Neural cell (in vitro differentiated cells): Measurements from ENCODE around the gene GSG1L. TPM values are rescaled to one million over a fixed set of nuclear protein-coding genes. Genes with fewer than 3 reads are reported as not detected.

Experiments
- H2AFZ ChIP-seq: fragments of 200-600, 300-800 bp; sonication (generic), shearing (Covaris generic); 2 replicates; pipeline ENCODE4 v1.6.0; 2014; ENCODE audit warnings: low read depth, mild to moderate bottlenecking, antibody characterized with exemption, low read length, moderate library complexity
- H3F3A ChIP-seq: fragments of 200-600 bp; shearing (Covaris generic); 2 replicates; pipeline ENCODE4 v1.6.1; 2016; ENCODE audit warnings: mild to moderate bottlenecking, moderate library complexity, mixed read lengths, antibody characterized with exemption, low read length; ENCODE audit not compliant: insufficient read depth, poor library complexity, severe bottlenecking
- H3K27ac ChIP-seq: fragments of 200-600, 300-800 bp; sonication (generic), shearing (Covaris generic); 2 replicates; pipeline ENCODE4 v1.5.1; 2014; ENCODE audit warnings: mild to moderate bottlenecking, low read length, moderate library complexity
- H3K27me3 ChIP-seq: fragments of 300-800, 200-600 bp; sonication (generic), shearing (Covaris generic); 2 replicates; pipeline ENCODE4 v1.6.0; 2014; ENCODE audit warnings: mild to moderate bottlenecking, low read depth, low read length, moderate library complexity; ENCODE audit not compliant: insufficient read depth
- H3K36me3 ChIP-seq: fragments of 300-800, 200-600 bp; sonication (generic), shearing (Covaris generic); 2 replicates; pipeline ENCODE4 v1.5.1; 2014; ENCODE audit warnings: mild to moderate bottlenecking, antibody characterized with exemption, low read length, moderate library complexity; ENCODE audit not compliant: insufficient read depth
- H3K4me2 ChIP-seq: fragments of 300-800, 200-600 bp; sonication (generic), shearing (Covaris generic); 2 replicates; pipeline ENCODE4 v1.6.0; 2014; ENCODE audit warnings: mild to moderate bottlenecking, low read length
- H3K4me3 ChIP-seq: fragments of 300-800, 200-600 bp; sonication (generic), shearing (Covaris generic); 2 replicates; pipeline ENCODE4 v1.5.1; 2014; ENCODE audit warnings: mild to moderate bottlenecking, low read length, moderate library complexity
- H3K79me2 ChIP-seq: fragments of 200-600 bp; shearing (Covaris generic); replicated peaks from 2 replicates; pipeline ENCODE4 v1.6.0; 2014; ENCODE audit warnings: mild to moderate bottlenecking, low read length, moderate library complexity; ENCODE audit not compliant: insufficient read depth
- H3K9ac ChIP-seq: fragments of 300-800, 200-600 bp; sonication (generic), shearing (Covaris generic); 2 replicates; pipeline ENCODE4 v1.6.1; 2016; ENCODE audit warnings: mild to moderate bottlenecking, low read length, mixed read lengths
- H3K9me2 ChIP-seq: fragments of 200-600 bp; shearing (Covaris generic); 2 replicates; pipeline ENCODE4 v1.6.1; 2016; ENCODE audit warnings: mild to moderate bottlenecking, low read length, mixed read lengths; ENCODE audit not compliant: insufficient read depth
- H3K9me3 ChIP-seq: fragments of 200-600, 300-800 bp; sonication (generic), shearing (Covaris generic); 2 replicates; pipeline ENCODE4 v1.6.1; 2016; ENCODE audit warnings: mild to moderate bottlenecking, mixed run types, low read length, moderate library complexity, mixed read lengths
- H4K20me1 ChIP-seq: fragments of 200-600 bp; shearing (Covaris generic); 2 replicates; pipeline ENCODE4 v1.6.1; 2016; ENCODE audit warnings: mild to moderate bottlenecking, mixed run types; ENCODE audit not compliant: insufficient read depth
- EP300 ChIP-seq: fragments of 450-650 bp; conservative IDR thresholded peaks from 2 replicates; pipeline ENCODE4 v1.6.1; 2014; ENCODE audit warnings: antibody characterized with exemption, mild to moderate bottlenecking, moderate library complexity; ENCODE audit not compliant: poor library complexity, severe bottlenecking
- EZH2 ChIP-seq: fragments of 200-600, 300-800 bp; shearing (Covaris generic), sonication (generic); IDR thresholded peaks from 2 replicates; pipeline ENCODE4 v1.6.1; 2014; ENCODE audit warnings: antibody characterized with exemption, low read length, borderline replicate concordance, mild to moderate bottlenecking; ENCODE audit not compliant: insufficient read depth, poor library complexity, severe bottlenecking
- MXI1 ChIP-seq: fragments of 450-650 bp; conservative IDR thresholded peaks from 2 replicates; pipeline ENCODE4 v1.6.1; 2014; ENCODE audit warnings: antibody characterized with exemption, mild to moderate bottlenecking; ENCODE audit not compliant: poor library complexity, severe bottlenecking
- POLR2AphosphoS5 ChIP-seq: IDR thresholded peaks from 2 replicates; pipeline ENCODE4 v1.6.1; 2012
- RAD21 ChIP-seq: fragments of 450-650 bp; conservative IDR thresholded peaks from 2 replicates; pipeline ENCODE4 v1.6.1; 2014; ENCODE audit warnings: antibody characterized with exemption, mild to moderate bottlenecking, moderate library complexity
- SMC3 ChIP-seq: fragments of 450-650 bp; conservative IDR thresholded peaks from 2 replicates; pipeline ENCODE4 v1.6.1; 2014; ENCODE audit warnings: antibody characterized with exemption, mild to moderate bottlenecking, moderate library complexity; ENCODE audit not compliant: poor library complexity
- TAF1 ChIP-seq: IDR thresholded peaks from 2 replicates; pipeline ENCODE4 v1.6.1; 2012; ENCODE audit warnings: low read depth
- polyA plus RNA-seq: library from polyadenylated mRNA; depleted of rRNA; stranded (reverse); fragments of >200 nt; gene quantifications from 2 replicates; pipeline ENCODE4 v1.2.3, GENCODE V29; 2014
- TF ChIP-seq, protein P1 (sequence below): IDR thresholded peaks from 2 replicates; pipeline ENCODE4 v1.6.1; 2012; ENCODE audit warnings: borderline replicate concordance
- TF ChIP-seq, protein P2 (sequence below): fragments of 450-650 bp; IDR thresholded peaks from 2 replicates; pipeline ENCODE4 v1.5.1; 2014; ENCODE audit warnings: antibody characterized with exemption, mild to moderate bottlenecking, moderate library complexity; ENCODE audit not compliant: poor library complexity, severe bottlenecking

Gene GSG1L
- polyA plus RNA-seq, 1 donor from 2014 or later: 0.85 TPM

DNA sequence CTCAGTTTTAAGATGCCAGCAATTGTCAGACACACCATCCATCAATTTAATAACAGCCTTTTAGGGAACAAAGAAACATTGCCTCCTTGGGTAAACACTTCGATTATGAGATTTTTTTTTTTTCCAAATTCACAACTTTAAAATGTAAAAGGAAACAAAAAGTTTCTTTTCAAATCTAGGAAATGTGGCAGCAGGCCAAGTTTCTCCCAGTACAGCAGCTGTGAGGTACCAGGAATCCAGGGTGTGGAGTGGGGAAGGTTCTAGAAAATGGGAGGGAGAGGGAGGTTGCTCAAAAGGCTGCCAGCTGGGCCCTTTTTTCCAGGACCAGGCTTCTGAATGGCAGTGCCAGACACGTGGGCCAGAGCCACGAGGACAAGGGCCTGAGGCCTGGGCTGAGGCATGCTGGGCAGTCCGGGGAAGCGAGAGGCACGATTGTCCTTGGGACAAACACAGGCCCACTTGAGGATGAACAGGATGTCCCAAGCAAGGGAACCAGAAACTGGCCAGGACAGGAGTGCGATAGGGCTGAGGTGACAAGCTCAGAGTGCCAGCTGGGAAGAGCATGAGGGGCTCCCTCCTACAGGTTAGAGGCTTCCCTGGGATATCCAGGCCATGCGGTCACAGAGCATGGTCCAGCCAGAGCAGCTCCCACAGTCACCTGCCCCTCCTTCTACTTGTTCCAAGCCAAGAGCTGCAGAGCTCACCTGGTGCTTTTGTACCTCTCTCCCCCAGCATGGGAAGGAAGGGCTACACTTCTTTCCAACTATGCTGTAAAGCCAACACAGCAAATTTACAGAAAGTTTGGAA is 298.4 kb downstream of the GSG1L start:
- peaks cover 17% of the 10 kb centered on the region for H3K36me3 ChIP-seq

DNA sequence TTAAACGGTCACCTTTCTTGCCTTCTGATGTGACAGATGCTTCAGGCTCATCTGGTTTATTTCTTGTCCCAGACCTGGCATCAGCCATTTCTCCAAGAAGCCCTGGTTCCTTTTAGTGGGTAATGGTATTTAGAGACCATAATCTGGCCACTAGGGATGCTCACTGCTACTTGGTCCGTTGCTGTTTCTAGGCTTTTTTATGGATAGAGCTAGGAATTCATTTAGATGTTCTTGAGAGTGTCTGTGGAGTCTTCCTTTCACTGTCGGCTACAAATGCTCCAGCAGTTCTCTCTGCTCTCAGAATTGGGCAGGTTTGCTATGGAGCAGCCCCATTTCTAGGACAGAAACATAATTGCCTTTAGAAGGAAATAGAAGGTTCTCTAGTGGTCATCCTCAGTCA is 299.1 kb downstream of the GSG1L start:
- H3K9ac ChIP-seq: no peak overlapping the region
- no peaks in the 10 kb centered on the region for H3K79me2 ChIP-seq
- H2AFZ ChIP-seq: no peak overlapping the region
- TF ChIP-seq MXI1: no peak
- TF ChIP-seq, protein P1, sequence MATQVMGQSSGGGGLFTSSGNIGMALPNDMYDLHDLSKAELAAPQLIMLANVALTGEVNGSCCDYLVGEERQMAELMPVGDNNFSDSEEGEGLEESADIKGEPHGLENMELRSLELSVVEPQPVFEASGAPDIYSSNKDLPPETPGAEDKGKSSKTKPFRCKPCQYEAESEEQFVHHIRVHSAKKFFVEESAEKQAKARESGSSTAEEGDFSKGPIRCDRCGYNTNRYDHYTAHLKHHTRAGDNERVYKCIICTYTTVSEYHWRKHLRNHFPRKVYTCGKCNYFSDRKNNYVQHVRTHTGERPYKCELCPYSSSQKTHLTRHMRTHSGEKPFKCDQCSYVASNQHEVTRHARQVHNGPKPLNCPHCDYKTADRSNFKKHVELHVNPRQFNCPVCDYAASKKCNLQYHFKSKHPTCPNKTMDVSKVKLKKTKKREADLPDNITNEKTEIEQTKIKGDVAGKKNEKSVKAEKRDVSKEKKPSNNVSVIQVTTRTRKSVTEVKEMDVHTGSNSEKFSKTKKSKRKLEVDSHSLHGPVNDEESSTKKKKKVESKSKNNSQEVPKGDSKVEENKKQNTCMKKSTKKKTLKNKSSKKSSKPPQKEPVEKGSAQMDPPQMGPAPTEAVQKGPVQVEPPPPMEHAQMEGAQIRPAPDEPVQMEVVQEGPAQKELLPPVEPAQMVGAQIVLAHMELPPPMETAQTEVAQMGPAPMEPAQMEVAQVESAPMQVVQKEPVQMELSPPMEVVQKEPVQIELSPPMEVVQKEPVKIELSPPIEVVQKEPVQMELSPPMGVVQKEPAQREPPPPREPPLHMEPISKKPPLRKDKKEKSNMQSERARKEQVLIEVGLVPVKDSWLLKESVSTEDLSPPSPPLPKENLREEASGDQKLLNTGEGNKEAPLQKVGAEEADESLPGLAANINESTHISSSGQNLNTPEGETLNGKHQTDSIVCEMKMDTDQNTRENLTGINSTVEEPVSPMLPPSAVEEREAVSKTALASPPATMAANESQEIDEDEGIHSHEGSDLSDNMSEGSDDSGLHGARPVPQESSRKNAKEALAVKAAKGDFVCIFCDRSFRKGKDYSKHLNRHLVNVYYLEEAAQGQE: no peak
- no peak for TF ChIP-seq TAF1
- no peak for TF ChIP-seq SMC3
- TF ChIP-seq EP300: no peak
- TF ChIP-seq EZH2: no peak
- no peak for TF ChIP-seq POLR2AphosphoS5
- TF ChIP-seq RAD21: no peak
- TF ChIP-seq, protein P2, sequence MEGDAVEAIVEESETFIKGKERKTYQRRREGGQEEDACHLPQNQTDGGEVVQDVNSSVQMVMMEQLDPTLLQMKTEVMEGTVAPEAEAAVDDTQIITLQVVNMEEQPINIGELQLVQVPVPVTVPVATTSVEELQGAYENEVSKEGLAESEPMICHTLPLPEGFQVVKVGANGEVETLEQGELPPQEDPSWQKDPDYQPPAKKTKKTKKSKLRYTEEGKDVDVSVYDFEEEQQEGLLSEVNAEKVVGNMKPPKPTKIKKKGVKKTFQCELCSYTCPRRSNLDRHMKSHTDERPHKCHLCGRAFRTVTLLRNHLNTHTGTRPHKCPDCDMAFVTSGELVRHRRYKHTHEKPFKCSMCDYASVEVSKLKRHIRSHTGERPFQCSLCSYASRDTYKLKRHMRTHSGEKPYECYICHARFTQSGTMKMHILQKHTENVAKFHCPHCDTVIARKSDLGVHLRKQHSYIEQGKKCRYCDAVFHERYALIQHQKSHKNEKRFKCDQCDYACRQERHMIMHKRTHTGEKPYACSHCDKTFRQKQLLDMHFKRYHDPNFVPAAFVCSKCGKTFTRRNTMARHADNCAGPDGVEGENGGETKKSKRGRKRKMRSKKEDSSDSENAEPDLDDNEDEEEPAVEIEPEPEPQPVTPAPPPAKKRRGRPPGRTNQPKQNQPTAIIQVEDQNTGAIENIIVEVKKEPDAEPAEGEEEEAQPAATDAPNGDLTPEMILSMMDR: no peak
- H4K20me1 ChIP-seq: no peaks in the 10 kb centered on the region
- H3K4me2 ChIP-seq: no peak overlapping the region
- H3F3A ChIP-seq: no peaks in the 10 kb centered on the region
- H3K27me3 ChIP-seq: no peaks in the 10 kb centered on the region
- H3K36me3 ChIP-seq: peaks cover 17% of the 10 kb centered on the region
- no peak overlapping the region for H3K27ac ChIP-seq
- H3K9me2 ChIP-seq: no peaks in the 10 kb centered on the region
- H3K4me3 ChIP-seq: no peak overlapping the region
- peaks cover 6% of the 10 kb centered on the region for H3K9me3 ChIP-seq

More for the DNA sequence above, 298.4 kb downstream of the GSG1L start:
- no peak overlapping the region for H3K27ac ChIP-seq
- H3K9me3 ChIP-seq: peaks cover 6% of the 10 kb centered on the region
- H3F3A ChIP-seq: no peaks in the 10 kb centered on the region
- H3K79me2 ChIP-seq: no peaks in the 10 kb centered on the region
- no peak overlapping the region for H3K9ac ChIP-seq
- no peaks in the 10 kb centered on the region for H3K9me2 ChIP-seq
- H4K20me1 ChIP-seq: no peaks in the 10 kb centered on the region
- no peaks in the 10 kb centered on the region for H3K27me3 ChIP-seq
- no peak overlapping the region for H3K4me3 ChIP-seq
- TF ChIP-seq, protein P2: no peak
- TF ChIP-seq EP300: no peak
- TF ChIP-seq EZH2: no peak
- no peak overlapping the region for H3K4me2 ChIP-seq
- H2AFZ ChIP-seq: no peak overlapping the region
